ENCODE data around the gene RAD51C. TPM values are rescaled to one million over a fixed set of nuclear protein-coding genes. Genes with fewer than 3 reads are reported as not detected.
"Not testable (repeated sequence)": the region's sequence is repeated elsewhere in the genome, so short reads cannot be mapped to it uniquely, and the experiment has no call there.

RAD51C gene
- total RNA-seq, 3 donors from 2014 or later (not counting 1 experiment from before 2014, with no cell fraction given) = 13.4 to 18.9 (median 17.1) TPM

DNA sequence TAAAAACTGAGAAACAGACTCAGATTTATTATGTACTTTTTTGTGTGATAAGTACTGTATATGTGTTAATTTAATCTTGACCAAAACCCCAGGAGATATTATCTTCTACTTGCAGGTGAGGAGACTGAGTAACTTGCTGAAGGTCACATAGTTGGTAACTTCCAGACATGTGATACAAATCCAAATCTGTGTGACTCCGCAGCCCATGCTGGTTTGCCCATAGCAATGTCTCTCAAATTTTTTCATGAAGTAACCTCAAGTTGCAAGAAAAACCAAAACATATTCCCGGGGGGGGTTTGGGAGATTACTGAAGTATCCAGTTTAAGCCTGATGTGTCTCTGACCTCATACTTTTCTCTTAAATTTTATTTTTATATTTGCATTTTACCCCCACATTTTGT lies 3.9 kb upstream of the RAD51C start:
- Histone ChIP-seq H3K4me3 (ENCODE audit: low read length) (no peak overlapping the region), H3K27ac (ENCODE audit: low read length) (no peak overlapping the region), H3K4me1 (ENCODE audit: control insufficient read depth, insufficient read depth, low read length) (peaks cover 6% of the 10 kb centered on the region), H3K27me3 (ENCODE audit: control insufficient read depth, insufficient read depth, low read length) (no peaks in the 10 kb centered on the region), H3K9me3 (ENCODE audit: control insufficient read depth, insufficient read depth, low read length) (no peaks in the 10 kb centered on the region), H3K36me3 (ENCODE audit: control insufficient read depth, insufficient read depth, low read length) (no peaks in the 10 kb centered on the region)
- intact Hi-C loops (cut with micrococcal nuclease) = no loop called here
- TF ChIP-seq, protein P1, sequence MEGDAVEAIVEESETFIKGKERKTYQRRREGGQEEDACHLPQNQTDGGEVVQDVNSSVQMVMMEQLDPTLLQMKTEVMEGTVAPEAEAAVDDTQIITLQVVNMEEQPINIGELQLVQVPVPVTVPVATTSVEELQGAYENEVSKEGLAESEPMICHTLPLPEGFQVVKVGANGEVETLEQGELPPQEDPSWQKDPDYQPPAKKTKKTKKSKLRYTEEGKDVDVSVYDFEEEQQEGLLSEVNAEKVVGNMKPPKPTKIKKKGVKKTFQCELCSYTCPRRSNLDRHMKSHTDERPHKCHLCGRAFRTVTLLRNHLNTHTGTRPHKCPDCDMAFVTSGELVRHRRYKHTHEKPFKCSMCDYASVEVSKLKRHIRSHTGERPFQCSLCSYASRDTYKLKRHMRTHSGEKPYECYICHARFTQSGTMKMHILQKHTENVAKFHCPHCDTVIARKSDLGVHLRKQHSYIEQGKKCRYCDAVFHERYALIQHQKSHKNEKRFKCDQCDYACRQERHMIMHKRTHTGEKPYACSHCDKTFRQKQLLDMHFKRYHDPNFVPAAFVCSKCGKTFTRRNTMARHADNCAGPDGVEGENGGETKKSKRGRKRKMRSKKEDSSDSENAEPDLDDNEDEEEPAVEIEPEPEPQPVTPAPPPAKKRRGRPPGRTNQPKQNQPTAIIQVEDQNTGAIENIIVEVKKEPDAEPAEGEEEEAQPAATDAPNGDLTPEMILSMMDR (IDR thresholded peaks at IDR 0.05) = no peak
- peaks cover 15 to 17% of the 10 kb centered on the region in 2 donors for H3K4me1 Mint-ChIP-seq
- H3K4me3 Mint-ChIP-seq = no peak overlapping the region
- no peaks in the 10 kb centered on the region for H3K36me3 Mint-ChIP-seq
- H3K27me3 Mint-ChIP-seq (ENCODE audit: low read depth in 2 of 2) = peaks cover 4 to 5% of the 10 kb centered on the region in 2 donors
- no peak overlapping the region for H3K27ac Mint-ChIP-seq
- no peak for DNase-seq
- no peak for ATAC-seq
- 89% methylated on average over 1 of the region's 2 CpGs for WGBS (ENCODE audit: insufficient coverage)
- no peaks in the 10 kb centered on the region for H3K9me3 Mint-ChIP-seq

DNA sequence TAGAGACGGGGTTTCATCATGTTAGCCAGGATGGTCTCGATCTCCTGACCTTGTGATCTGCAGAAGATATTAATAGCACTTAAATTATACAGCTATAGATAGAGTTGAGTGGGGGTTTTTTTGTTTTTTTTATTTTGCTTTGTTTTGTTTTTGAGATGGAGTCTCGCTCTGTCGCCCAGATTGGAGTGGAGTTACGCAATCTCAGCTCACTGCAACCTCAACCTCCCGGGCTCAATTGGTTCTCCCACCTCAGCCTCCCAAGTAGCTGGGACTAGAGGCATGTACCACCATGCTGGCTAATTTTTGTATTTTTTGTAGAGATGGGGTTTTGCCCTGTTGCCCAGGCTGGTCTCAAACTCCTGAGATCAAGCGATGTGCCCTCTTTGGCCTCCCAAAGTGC lies 2.4 kb upstream of the RAD51C start:
- not testable (repeated sequence) for H3K27me3 ChIP-seq (ENCODE audit: control insufficient read depth, insufficient read depth, low read length); H3K4me3 ChIP-seq (ENCODE audit: low read length); H3K4me3 Mint-ChIP-seq; ATAC-seq; DNase-seq; H3K4me1 ChIP-seq (ENCODE audit: control insufficient read depth, insufficient read depth, low read length); H3K27me3 Mint-ChIP-seq (ENCODE audit: low read depth in 2 of 2); H3K27ac ChIP-seq (ENCODE audit: low read length); H3K36me3 ChIP-seq (ENCODE audit: control insufficient read depth, insufficient read depth, low read length); H3K27ac Mint-ChIP-seq; H3K36me3 Mint-ChIP-seq; H3K9me3 Mint-ChIP-seq; H3K9me3 ChIP-seq (ENCODE audit: control insufficient read depth, insufficient read depth, low read length)
- 94% methylated on average over 6 of the region's 7 CpGs for WGBS (ENCODE audit: insufficient coverage)
- H3K4me1 Mint-ChIP-seq = peaks cover 20 to 21% of the 10 kb centered on the region in 2 donors
- intact Hi-C loops (cut with micrococcal nuclease) = loop anchor here (5.0 kb wide), 1 partner anchor 103 kb away; no protein-coding TSS in a partner anchor

DNA sequence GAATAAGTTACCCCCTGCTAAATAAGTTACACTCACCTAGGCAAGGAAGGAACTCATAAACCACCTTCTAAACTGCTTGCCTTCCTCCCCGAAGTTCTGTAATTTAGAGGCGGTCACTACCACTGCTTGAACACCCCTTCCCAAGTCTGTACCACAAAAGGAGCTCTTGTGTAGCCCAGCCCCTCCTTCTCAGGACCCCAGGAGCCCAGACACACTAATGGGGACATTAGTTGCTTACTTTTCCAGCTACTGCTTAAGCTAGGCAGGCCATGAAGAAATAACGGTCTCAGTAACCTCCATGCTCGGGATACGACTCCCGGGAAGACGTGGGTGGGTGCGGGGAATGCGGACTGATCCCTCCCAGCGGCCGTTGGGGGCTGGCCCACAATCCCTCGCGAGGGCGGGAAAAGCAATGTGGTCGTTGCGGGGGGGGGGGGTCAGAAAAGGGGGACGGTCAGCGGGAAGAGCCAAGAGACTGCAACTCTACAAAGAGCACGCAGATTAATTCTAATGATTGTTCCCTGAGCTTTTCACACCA lies 632 bp upstream of the RAD51C start, which contains the start of gene TEX14:
Gene TEX14, minus strand, starts transcription at position 345 of the 538 bp plus-strand sequence. CDS start 40,044 bp downstream, outside the sequence.
- peaks cover 4 to 5% of the 10 kb centered on the region in 2 donors for H3K27me3 Mint-ChIP-seq (ENCODE audit: low read depth in 2 of 2)
- no peaks in the 10 kb centered on the region for H3K9me3 Mint-ChIP-seq
- WGBS (ENCODE audit: insufficient coverage) = 91% methylated on average over 16 of the region's 19 CpGs

DNA sequence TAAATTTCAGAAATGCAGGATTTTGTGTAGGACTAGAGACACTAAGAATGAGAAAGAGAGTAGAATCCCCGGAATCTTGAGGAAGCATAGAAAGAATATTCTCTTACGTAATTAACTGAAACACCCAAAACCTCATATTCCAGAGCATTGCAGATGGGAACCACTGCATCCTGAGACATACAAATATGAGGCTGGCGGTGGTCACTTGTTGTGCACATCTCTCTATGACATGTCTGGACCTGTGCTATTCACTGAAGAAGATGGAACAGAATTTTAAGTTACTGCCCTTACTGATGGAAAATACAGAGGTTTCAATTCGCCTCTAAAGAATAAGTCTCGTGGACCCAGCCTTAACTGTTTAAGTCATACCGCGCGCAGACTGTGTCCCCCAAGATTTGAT lies 806 bp downstream of the RAD51C start:
- Mint-ChIP-seq H3K4me1 (peaks cover 20 to 21% of the 10 kb centered on the region in 2 donors), H3K27ac (peak overlapping the region; percentile 93), H3K36me3 (no peaks in the 10 kb centered on the region), H3K9me3 (no peaks in the 10 kb centered on the region), H3K4me3 (peak overlapping the region; percentile 96), H3K27me3 (ENCODE audit: low read depth in 2 of 2) (no peaks in the 10 kb centered on the region)
- Histone ChIP-seq H3K4me3 (ENCODE audit: low read length) (peak overlapping the region; percentile 62), H3K27ac (ENCODE audit: low read length) (peak overlapping the region; percentile 74), H3K27me3 (ENCODE audit: control insufficient read depth, insufficient read depth, low read length) (no peaks in the 10 kb centered on the region), H3K36me3 (ENCODE audit: control insufficient read depth, insufficient read depth, low read length) (peaks cover 3% of the 10 kb centered on the region), H3K9me3 (ENCODE audit: control insufficient read depth, insufficient read depth, low read length) (no peaks in the 10 kb centered on the region), H3K4me1 (ENCODE audit: control insufficient read depth, insufficient read depth, low read length) (peaks cover 6% of the 10 kb centered on the region)
- intact Hi-C loops (cut with micrococcal nuclease) = loop anchor here (5.0 kb wide), 1 partner anchor 106 kb away; no protein-coding TSS in a partner anchor
- ATAC-seq = no peak
- no peak for DNase-seq
- TF ChIP-seq, protein P1 (IDR thresholded peaks at IDR 0.05) = no peak
- WGBS (ENCODE audit: insufficient coverage) = 87% methylated on average over 7 of the region's 8 CpGs

More for the DNA sequence above, 632 bp upstream of the RAD51C start, which contains the start of gene TEX14:
- ATAC-seq (no peak), DNase-seq (peak in 1 of 2 donors; percentile 9)
- Mint-ChIP-seq H3K36me3 (no peaks in the 10 kb centered on the region), H3K27ac (peak within 1 kb of the TSS; percentile 93), H3K4me1 (peaks cover 20 to 21% of the 10 kb centered on the region in 2 donors), H3K4me3 (peak within 1 kb of the TSS; percentile 96)
- peak within 1 kb of the TSS; percentile 74 for H3K27ac ChIP-seq (ENCODE audit: low read length)
- peak within 1 kb of the TSS; percentile 62 for H3K4me3 ChIP-seq (ENCODE audit: low read length)
- H3K9me3 ChIP-seq (ENCODE audit: control insufficient read depth, insufficient read depth, low read length) = no peaks in the 10 kb centered on the region
- H3K36me3 ChIP-seq (ENCODE audit: control insufficient read depth, insufficient read depth, low read length) = peaks cover 1% of the 10 kb centered on the region
- peaks cover 6% of the 10 kb centered on the region for H3K4me1 ChIP-seq (ENCODE audit: control insufficient read depth, insufficient read depth, low read length)
- intact Hi-C loops (cut with micrococcal nuclease) = loop anchor here (1.0 to 5.0 kb wide), 2 partner anchors 32 to 104 kb away; no protein-coding TSS in a partner anchor
- no peaks in the 10 kb centered on the region for H3K27me3 ChIP-seq (ENCODE audit: control insufficient read depth, insufficient read depth, low read length)
- TF ChIP-seq, protein P1 (IDR thresholded peaks at IDR 0.05) = no peak

All from natural killer cell (primary cell).